ENCODE data around the gene MCCC1. TPM values are rescaled to one million over a fixed set of nuclear protein-coding genes. Genes with fewer than 3 reads are reported as not detected.

Gene MCCC1
- total and polyA plus RNA-seq, 2 of the 4 experiments (the other 2 are of a cell fraction), result 14.2 to 17.9 TPM

- Histone ChIP-seq H3K4ac (ENCODE audit: low read depth, low read length) (no peak overlapping the region), H3K4me2 (ENCODE audit: low read depth, low read length) (peak overlapping the region; percentile 10), H3K79me1 (ENCODE audit: low read depth in 1 of 2, low read length in 2 of 2) (no peaks in the 10 kb centered on the region), H3K14ac (replicated peaks; ENCODE audit: low read depth, low read length) (no peak overlapping the region), H2BK5ac (ENCODE audit: low read depth, low read length, poor library complexity, severe bottlenecking) (no peak overlapping the region), H3K27ac (ENCODE audit: insufficient read depth, low read length) (no peak overlapping the region; the same call in 1 of the 2 replicates), H2BK120ac (ENCODE audit: low read depth, low read length) (no peak overlapping the region), H4K8ac (ENCODE audit: low read depth in 2 of 2, low read length in 2 of 2) (no peak overlapping the region), H3K23ac (ENCODE audit: low read depth, low read length) (no peak overlapping the region), H3K18ac (ENCODE audit: low read depth, low read length) (no peak overlapping the region; the same call in 1 of the 2 replicates), H4K20me1 (ENCODE audit: insufficient read depth, low read length) (no peaks in the 10 kb centered on the region), H2AFZ (replicated peaks; ENCODE audit: low read length, poor library complexity) (no peak overlapping the region), H3K27me3 (ENCODE audit: control insufficient read depth, insufficient read depth, low read length) (no peaks in the 10 kb centered on the region), H2AK5ac (ENCODE audit: low read depth, low read length) (no peak overlapping the region), H3K9me3 (ENCODE audit: control insufficient read depth, insufficient read depth, low read length) (no peaks in the 10 kb centered on the region), H3K36me3 (ENCODE audit: control insufficient read depth, insufficient read depth, low read length) (no peaks in the 10 kb centered on the region), H2AK9ac (replicated peaks; ENCODE audit: low read depth, low read length, poor library complexity) (no peak overlapping the region), H2BK15ac (ENCODE audit: low read depth, low read length) (no peak overlapping the region), H2BK20ac (ENCODE audit: low read depth, low read length) (no peak overlapping the region), H3K4me1 (ENCODE audit: control insufficient read depth, insufficient read depth, low read length) (peaks cover 13% of the 10 kb centered on the region; the same call in 1 of the 2 replicates), H4K5ac (ENCODE audit: low read depth, low read length) (no peak overlapping the region; the same call in 1 of the 2 replicates), H3K9me1 (ENCODE audit: insufficient read depth, low read length) (peaks cover 4% of the 10 kb centered on the region; the same call in 1 of the 2 replicates), H4K91ac (ENCODE audit: insufficient read depth, low read depth, low read length) (no peak overlapping the region), H3K56ac (ENCODE audit: extremely low read depth, insufficient read depth, low read length) (no peak overlapping the region), H3K4me3 (ENCODE audit: insufficient read depth, low read depth, low read length) (no peak overlapping the region), H3K9ac (ENCODE audit: low read depth, low read length) (no peak overlapping the region)
- dilution Hi-C loops (cut with HindIII; ENCODE audit: low sequenced_read_pairs, unreplicated experiment) (no loop called here), in situ Hi-C loops (cut with MboI; ENCODE audit: low sequenced_read_pairs) (no loop called here), intact Hi-C loops (cut with micrococcal nuclease) (no loop called here)
- DNase-seq (peak; percentile 66), ATAC-seq (ENCODE audit: low read depth) (peak; percentile 89)
- TF ChIP-seq FOS (IDR thresholded peaks at IDR 0.05; ENCODE audit: low read depth, low read length), result peak; percentile 56; the same call in 1 of the 2 replicates
- TF ChIP-seq SMC3 (IDR thresholded peaks at IDR 0.05; ENCODE audit: low read depth, low read length), result no peak
- ChIA-PET POLR2A (ENCODE audit: unreplicated experiment) (no interaction called here), CTCF (no interaction called here)
- no TSS peak for BruUV-seq (replicated peaks)
Measured at GRCh38 chr3:183008800-183009199, 90.5 kb downstream of the MCCC1 start.
